Stomach (tissue), 9 donors: Measurements from ENCODE around the gene TAPBPL. TPM values are rescaled to one million over a fixed set of nuclear protein-coding genes. Genes with fewer than 3 reads are reported as not detected.
"Not testable (repeated sequence)": the region's sequence is repeated elsewhere in the genome, so short reads cannot be mapped to it uniquely, and the experiment has no call there.

ENCODE experiments used
- DNase-seq, 2 donors: peaks; one replicate each; pipeline versions ENCODE4 v3.0.0 to v3.0.0-alpha.2; 2013 to 2019
- H3K27ac ChIP-seq, 5 donors: fragments of 200-600 bp in 4 of 5; sonication (generic) in 4 of 5; one replicate each; pipeline ENCODE4 v1.5.1; 2013 to 2019; ENCODE audit warnings: mild to moderate bottlenecking in 1 of 5, moderate library complexity in 1 of 5
- H3K27me3 ChIP-seq, 3 donors: fragments of 200-600 bp; sonication (generic); one replicate each; pipeline ENCODE4 v1.5.1; 2017 to 2019; ENCODE audit warnings: mixed run types in 1 of 3
- H3K36me3 ChIP-seq, 4 donors: fragments of 200-600 bp; sonication (generic); 1 replicate in 3 of 4; 2 replicates in 1 of 4; pipeline ENCODE4 v1.5.1; 2016 to 2019
- H3K4me1 ChIP-seq, 4 donors: fragments of 200-600 bp; sonication (generic); one replicate each; pipeline ENCODE4 v1.5.1; 2016 to 2019
- H3K4me3 ChIP-seq, 4 donors: fragments of 200-600 bp; sonication (generic) in 3 of 4; one replicate each; pipeline ENCODE4 v1.5.1; 2016 to 2019; ENCODE audit warnings: mild to moderate bottlenecking in 1 of 4
- H3K9me3 ChIP-seq, 4 donors: fragments of 200-600 bp; sonication (generic); one replicate each; pipeline ENCODE4 v1.5.1; 2016 to 2019
- CTCF ChIP-seq, 7 experiments: fragments of 450-650 bp in 4 of 7; fragments of 200-600 bp in 3 of 7; sonication (generic) in 3 of 7; IDR thresholded peaks; one replicate each; pipeline ENCODE4 v1.5.1; 2016 to 2019; ENCODE audit warnings: antibody characterized with exemption in 7 of 7, control low read depth in 2 of 7, mild to moderate bottlenecking in 1 of 7
- EP300 ChIP-seq: sonication (generic); formaldehyde crosslinking; IDR thresholded peaks from one replicate; pipeline ENCODE4 v1.6.1; 2017; ENCODE audit warnings: antibody characterized with exemption
- POLR2A ChIP-seq, 4 donors: fragments of 450-650 bp; IDR thresholded peaks; one replicate each; pipeline ENCODE4 v1.6.1; 2016; ENCODE audit warnings: antibody characterized with exemption in 4 of 4, control low read depth in 2 of 4, mild to moderate bottlenecking in 1 of 4, moderate library complexity in 1 of 4
- POLR2AphosphoS5 ChIP-seq, 3 donors: sonication (generic); formaldehyde crosslinking; IDR thresholded peaks; one replicate each; pipeline ENCODE4 v1.6.1; 2016; ENCODE audit warnings: antibody characterized with exemption in 3 of 3
- WGBS, 5 donors: extraction: QIAGEN DNeasy Blood & Tissue Kit in 3 of 5; methylation state at CpG; one replicate each; pipeline versions ENCODE4 v1.1.5 to v1.1.7; 2013 to 2018; 5-methylcytosine and 5-hydroxymethylcytosine counted together
- intact Hi-C: fragments of 100-400 bp; cut with DNase I; formaldehyde crosslinking; loops from one replicate; pipeline ENCODE4 v1.15.1; 2023; ENCODE audit warnings: low total_unique reads
- polyA plus RNA-seq, 3 donors: library from polyadenylated mRNA; stranded (reverse); fragments of 200-250 nt; gene quantifications; one replicate each; pipeline ENCODE4 v1.2.3, GENCODE V29; 2013
- total RNA-seq, 5 donors: library from RNA; depleted of rRNA; stranded (reverse); fragments of >200 nt; gene quantifications; one replicate each; pipeline versions ENCODE4 v1.1.0 to v1.2.3, GENCODE V29; 2014 to 2016
- donor health status: healthy with polysubstance abuse.
- donor health status: Bipolar disorder and iron deficiency.
- donor health status: healthy.

TAPBPL gene
- total and polyA plus RNA-seq, 8 donors: 13.0 to 115 (median 15.5) TPM

GRCh38 chr12:6493497-6494257, 41.8 kb downstream of the TAPBPL start, which contains the start of gene NCAPD2:
TSS of gene NCAPD2 (plus strand) at chr12:6494102. CDS start at chr12:6495099, 997 bp downstream.
- DNase-seq: peak; percentile 95 to 98
- H3K9me3 ChIP-seq: no peaks in the 10 kb centered on the region
- peak within 1 kb of the TSS; percentile 66 to 94 (median 79) for H3K4me3 ChIP-seq
- no peak for TF ChIP-seq POLR2A (IDR thresholded peaks at IDR 0.05)
- TF ChIP-seq EP300: no peak
- TF ChIP-seq CTCF (IDR thresholded peaks at IDR 0.05): peak in 4 of 7 experiments; percentile 18 to 65 (median 44)
- TF ChIP-seq POLR2AphosphoS5 (IDR thresholded peaks at IDR 0.05): peak in 1 of 3 donors; percentile 56
- peaks cover 22 to 41% (median 29%) of the 10 kb centered on the region in 4 donors for H3K4me1 ChIP-seq
- no peaks in the 10 kb centered on the region for H3K27me3 ChIP-seq
- H3K36me3 ChIP-seq: peaks cover 4 to 51% (median 43%) of the 10 kb centered on the region in 4 donors
- WGBS, 5 donors: 0 to 1% (median 0%) methylated on average over 18 to 49 of the region's 49 CpGs
- H3K27ac ChIP-seq: peak within 1 kb of the TSS; percentile 93 to 98 (median 95)
- intact Hi-C loops: no loop called here

GRCh38 chr12:6494258-6494743, 42.5 kb downstream of the TAPBPL start:
- H3K4me3 ChIP-seq: peak overlapping the region; percentile 66 to 94 (median 79)
- TF ChIP-seq POLR2AphosphoS5 (IDR thresholded peaks at IDR 0.05) (no peak), CTCF (IDR thresholded peaks at IDR 0.05) (no peak), EP300 (no peak), POLR2A (IDR thresholded peaks at IDR 0.05) (no peak)
- DNase-seq: no peak
- 1 to 3% (median 1%) methylated on average over 14 of the region's 14 CpGs for WGBS, 5 donors
- peaks cover 8 to 57% (median 49%) of the 10 kb centered on the region in 4 donors for H3K36me3 ChIP-seq
- peak overlapping the region; percentile 40 to 98 (median 95) for H3K27ac ChIP-seq
- no peaks in the 10 kb centered on the region for H3K27me3 ChIP-seq
- intact Hi-C loops: no loop called here
- H3K4me1 ChIP-seq: peaks cover 22 to 41% (median 29%) of the 10 kb centered on the region in 4 donors
- no peaks in the 10 kb centered on the region for H3K9me3 ChIP-seq

- intact Hi-C loops: no loop called here
- H3K36me3 ChIP-seq: peaks cover 13 to 64% (median 56%) of the 10 kb centered on the region in 4 donors
- no peak for DNase-seq
- peak overlapping the region in 1 of 5 donors; percentile 93 for H3K27ac ChIP-seq
- TF ChIP-seq POLR2A (IDR thresholded peaks at IDR 0.05) (no peak), POLR2AphosphoS5 (IDR thresholded peaks at IDR 0.05) (no peak), CTCF (IDR thresholded peaks at IDR 0.05) (no peak), EP300 (no peak)
- peaks cover 22 to 41% (median 29%) of the 10 kb centered on the region in 4 donors for H3K4me1 ChIP-seq
- no peaks in the 10 kb centered on the region for H3K27me3 ChIP-seq
- peak overlapping the region in 3 of 4 donors; percentile 78 to 94 (median 80) for H3K4me3 ChIP-seq
- no peaks in the 10 kb centered on the region for H3K9me3 ChIP-seq
- 56 to 75% (median 66%) methylated on average over 1 of the region's 1 CpG for WGBS, 5 donors
Observed at GRCh38 chr12:6494968-6495367, 43.1 kb downstream of the TAPBPL start.

- intact Hi-C loops, H3K27me3 ChIP-seq, H3K4me3 ChIP-seq, H3K9me3 ChIP-seq, DNase-seq, H3K27ac ChIP-seq: not testable (repeated sequence)
- Histone ChIP-seq H3K36me3 (peaks cover 8 to 64% (median 49%) of the 10 kb centered on the region in 4 donors), H3K4me1 (peaks cover 18 to 35% (median 23%) of the 10 kb centered on the region in 4 donors)
- 65 to 76% (median 69%) methylated on average over 3 of the region's 3 CpGs for WGBS, 5 donors
Observed at GRCh38 chr12:6497291-6497690, 45.4 kb downstream of the TAPBPL start.
